CD14-positive monocyte (primary cell): Measurements from ENCODE around the gene INO80B. TPM values are rescaled to one million over a fixed set of nuclear protein-coding genes. Genes with fewer than 3 reads are reported as not detected.

ENCODE experiments used
- DNase-seq, 3 donors: peaks; one replicate each; pipeline ENCODE4 v3.0.0-alpha.2; 2011 to 2022
- H2AFZ ChIP-seq: 2 replicates; pipeline ENCODE4 v1.6.0; 2012; ENCODE audit warnings: mild to moderate bottlenecking, low read depth, low read length, inconsistent platforms; ENCODE audit not compliant: insufficient read depth, poor library complexity, severe bottlenecking
- H3K27ac ChIP-seq, 2 donors: 1 replicate in 1 of 2; 2 replicates in 1 of 2; pipeline ENCODE4 v1.5.1; 2012 to 2013; ENCODE audit warnings: low read length in 2 of 2, control low read depth in 1 of 2, inconsistent platforms in 1 of 2, low read depth in 1 of 2, mild to moderate bottlenecking in 1 of 2
- H3K27me3 ChIP-seq, 2 donors: one replicate each; pipeline versions ENCODE4 v1.6.0 to v1.6.1; 2011 to 2013; ENCODE audit warnings: low read length in 2 of 2; ENCODE audit not compliant: control insufficient read depth in 2 of 2, insufficient read depth in 2 of 2
- H3K36me3 ChIP-seq, 2 donors: replicated peaks in 1 of 2; 1 replicate in 1 of 2; 2 replicates in 1 of 2; pipeline versions ENCODE4 v1.5.1 to v1.6.1; 2012 to 2013; ENCODE audit warnings: low read length in 2 of 2, control low read depth in 1 of 2, inconsistent platforms in 1 of 2, mild to moderate bottlenecking in 1 of 2; ENCODE audit not compliant: insufficient read depth in 2 of 2, control insufficient read depth in 1 of 2
- H3K4me1 ChIP-seq, 2 donors: 1 replicate in 1 of 2; 2 replicates in 1 of 2; pipeline versions ENCODE4 v1.5.1 to v1.6.1; 2012 to 2013; ENCODE audit warnings: low read length in 2 of 2, control low read depth in 1 of 2, inconsistent platforms in 1 of 2, mild to moderate bottlenecking in 1 of 2, moderate library complexity in 1 of 2; ENCODE audit not compliant: insufficient read depth in 2 of 2, control insufficient read depth in 1 of 2
- H3K4me2 ChIP-seq: replicated peaks from 2 replicates; pipeline ENCODE3; 2012; ENCODE audit warnings: low read length, moderate library complexity, mild to moderate bottlenecking; ENCODE audit not compliant: poor library complexity, severe bottlenecking; ENCODE audit errors: extremely low read depth
- H3K4me3 ChIP-seq, 3 experiments: fragments of 200-600 bp in 1 of 3; sonication (generic) in 1 of 3; replicated peaks in 1 of 3; 1 replicate in 2 of 3; 2 replicates in 1 of 3; pipeline ENCODE4 v1.5.1; 2011 to 2013; ENCODE audit warnings: low read length in 3 of 3, mild to moderate bottlenecking in 3 of 3, control low read depth in 2 of 3, low read depth in 2 of 3, inconsistent platforms in 1 of 3, moderate library complexity in 1 of 3
- H3K79me2 ChIP-seq: 2 replicates; pipeline ENCODE4 v1.6.0; 2012; ENCODE audit warnings: mild to moderate bottlenecking, control low read depth, inconsistent platforms, low read length, moderate library complexity; ENCODE audit not compliant: insufficient read depth
- H3K9ac ChIP-seq: 2 replicates; pipeline ENCODE4 v1.6.0; 2017; ENCODE audit warnings: low read length, mild to moderate bottlenecking; ENCODE audit not compliant: insufficient read depth, poor library complexity, severe bottlenecking
- H3K9me3 ChIP-seq, 2 donors: replicated peaks in 1 of 2; 1 replicate in 1 of 2; 2 replicates in 1 of 2; pipeline versions ENCODE4 v1.5.1 to v1.6.1; 2012 to 2013; ENCODE audit warnings: low read length in 2 of 2, control low read depth in 1 of 2; ENCODE audit not compliant: control insufficient read depth in 1 of 2, insufficient read depth in 1 of 2
- H4K20me1 ChIP-seq: 2 replicates; pipeline ENCODE4 v1.6.0; 2012; ENCODE audit warnings: mild to moderate bottlenecking, low read length, control low read depth, moderate library complexity; ENCODE audit not compliant: insufficient read depth
- H3K27ac Mint-ChIP-seq, 7 donors: one replicate each; pipeline ENCODE4 v1.8.0; 2020; ENCODE audit warnings: mild to moderate bottlenecking in 7 of 7, mixed read lengths in 7 of 7, moderate library complexity in 6 of 7, inconsistent platforms in 2 of 7
- H3K27me3 Mint-ChIP-seq, 3 donors: one replicate each; pipeline ENCODE4 v1.8.0; 2021 to 2022; ENCODE audit warnings: low read depth in 3 of 3, mild to moderate bottlenecking in 3 of 3, mixed read lengths in 3 of 3, moderate library complexity in 3 of 3, inconsistent platforms in 1 of 3
- H3K36me3 Mint-ChIP-seq, 2 donors: one replicate each; pipeline ENCODE4 v1.8.0; 2020; ENCODE audit warnings: mixed read lengths in 2 of 2, inconsistent platforms in 1 of 2, mild to moderate bottlenecking in 1 of 2
- H3K4me1 Mint-ChIP-seq: one replicate; pipeline ENCODE4 v1.8.0; 2020; ENCODE audit warnings: mild to moderate bottlenecking, mixed read lengths
- H3K4me3 Mint-ChIP-seq, 2 donors: one replicate each; pipeline ENCODE4 v1.8.0; 2020; ENCODE audit warnings: mild to moderate bottlenecking in 2 of 2, mixed read lengths in 2 of 2, moderate library complexity in 1 of 2
- H3K9me3 Mint-ChIP-seq, 7 donors: one replicate each; pipeline ENCODE4 v1.8.0; 2020 to 2022; ENCODE audit warnings: mixed read lengths in 7 of 7, mild to moderate bottlenecking in 6 of 7, moderate library complexity in 6 of 7, inconsistent platforms in 2 of 7
- WGBS: methylation state at CpG from one replicate; pipeline ENCODE4 v1.1.5; 2013; ENCODE audit warnings: missing lambda C conversion rate; ENCODE audit not compliant: insufficient coverage; 5-methylcytosine and 5-hydroxymethylcytosine counted together
- intact Hi-C, 2 donors: fragments of 100-400 bp; cut with micrococcal nuclease; formaldehyde crosslinking; loops; one replicate each; pipeline versions ENCODE4 v1.15.0 to v1.15.1; 2023
- polyA plus RNA-seq, 3 donors: library from polyadenylated mRNA; depleted of rRNA in 1 of 3; unstranded in 2 of 3; stranded (reverse) in 1 of 3; fragments of 300-500 nt in 2 of 3; fragments of >200 nt in 1 of 3; fragmentation: Illumina TruSeq in 2 of 3; gene quantifications; 1 replicate in 2 of 3; 2 replicates in 1 of 3; pipeline ENCODE4 v1.2.3, GENCODE V29; 2012 to 2021
- TF ChIP-seq, protein P1 (sequence below): fragments of 200-600 bp; IDR thresholded peaks from one replicate; pipeline ENCODE4 v1.8.0; 2022; ENCODE audit warnings: antibody characterized with exemption, mild to moderate bottlenecking

INO80B gene
- polyA plus RNA-seq, 3 donors = 4.8 to 48.7 (median 4.8) TPM

DNA sequence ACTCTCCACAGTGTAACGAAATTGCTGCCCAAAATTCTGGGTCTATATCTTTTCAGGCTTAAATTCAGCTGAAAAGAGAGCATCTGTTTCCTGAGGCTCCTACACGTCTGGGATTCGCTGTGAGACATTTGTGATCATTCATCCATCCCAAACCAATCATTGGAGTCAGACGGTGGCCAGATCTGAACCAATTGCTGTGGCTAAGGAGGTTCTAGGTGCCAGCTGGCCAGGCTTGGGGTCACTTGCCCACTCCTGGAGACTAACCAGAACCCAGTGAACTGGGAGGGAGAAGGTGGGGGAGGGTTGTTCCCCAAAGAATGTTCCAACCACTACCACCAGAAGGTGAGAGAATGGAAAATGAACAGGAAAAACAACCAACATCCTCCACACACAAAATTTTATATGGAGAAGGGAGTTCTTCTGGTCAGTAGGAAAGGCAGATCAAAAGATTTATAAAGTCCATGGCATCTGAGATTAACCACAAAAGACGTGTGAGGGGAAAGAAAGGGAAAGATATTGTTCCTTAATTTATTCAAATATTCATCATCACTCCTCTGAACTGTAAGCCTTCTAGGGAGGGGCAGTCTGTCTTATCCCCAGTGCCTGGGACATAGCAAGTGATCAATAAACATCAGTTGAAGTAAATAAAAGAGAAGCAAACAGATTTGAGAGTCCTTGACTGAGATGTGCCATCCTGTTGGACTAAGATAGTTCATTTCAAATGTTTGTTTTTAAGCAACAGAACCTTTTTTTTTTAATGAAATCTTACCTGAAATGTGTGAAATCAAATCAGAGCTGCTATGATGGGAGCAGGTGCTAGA lies 10.2 kb upstream of the INO80B start:
- Mint-ChIP-seq H3K4me3 (peak overlapping the region in 1 of 2 donors; percentile 54), H3K27me3 (peaks cover 38 to 58% (median 45%) of the 10 kb centered on the region in 3 donors)
- H2AFZ ChIP-seq = no peak overlapping the region

DNA sequence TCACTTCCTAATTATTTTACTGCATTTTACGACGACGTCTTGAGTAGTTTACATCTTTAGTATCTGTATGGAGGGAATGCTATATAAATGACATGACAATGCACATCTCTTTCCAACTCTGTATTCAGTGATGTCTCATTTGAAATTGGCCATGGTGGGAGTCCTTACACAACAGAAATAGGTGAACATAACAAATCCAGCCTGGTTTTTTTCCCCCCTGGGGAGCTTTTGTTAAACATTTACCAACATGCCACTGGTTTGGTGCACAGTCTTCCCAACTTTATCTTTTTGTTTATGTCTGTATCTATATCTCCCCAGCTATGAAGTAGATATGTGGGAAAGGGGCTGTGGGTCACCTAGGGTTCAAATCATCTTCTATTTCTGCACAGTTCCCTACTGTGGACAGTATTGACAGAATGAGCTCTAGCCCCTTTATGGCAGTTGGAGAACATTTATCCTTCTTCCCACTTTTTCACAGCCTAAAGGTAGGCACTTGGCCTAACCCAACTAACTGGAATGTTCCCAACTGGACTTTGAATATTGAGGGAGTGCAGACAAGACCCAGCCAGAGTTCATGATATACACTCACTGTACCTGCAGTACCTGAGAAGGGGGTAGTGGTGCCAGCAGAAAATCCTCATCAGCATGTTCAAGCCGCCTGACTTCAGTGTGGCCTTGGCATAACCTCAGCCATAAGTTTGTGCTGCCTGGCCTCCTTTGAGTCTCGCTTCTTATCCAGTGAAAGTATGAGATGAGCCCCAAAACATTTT lies 7.5 kb upstream of the INO80B start:
- TF ChIP-seq, protein P1, sequence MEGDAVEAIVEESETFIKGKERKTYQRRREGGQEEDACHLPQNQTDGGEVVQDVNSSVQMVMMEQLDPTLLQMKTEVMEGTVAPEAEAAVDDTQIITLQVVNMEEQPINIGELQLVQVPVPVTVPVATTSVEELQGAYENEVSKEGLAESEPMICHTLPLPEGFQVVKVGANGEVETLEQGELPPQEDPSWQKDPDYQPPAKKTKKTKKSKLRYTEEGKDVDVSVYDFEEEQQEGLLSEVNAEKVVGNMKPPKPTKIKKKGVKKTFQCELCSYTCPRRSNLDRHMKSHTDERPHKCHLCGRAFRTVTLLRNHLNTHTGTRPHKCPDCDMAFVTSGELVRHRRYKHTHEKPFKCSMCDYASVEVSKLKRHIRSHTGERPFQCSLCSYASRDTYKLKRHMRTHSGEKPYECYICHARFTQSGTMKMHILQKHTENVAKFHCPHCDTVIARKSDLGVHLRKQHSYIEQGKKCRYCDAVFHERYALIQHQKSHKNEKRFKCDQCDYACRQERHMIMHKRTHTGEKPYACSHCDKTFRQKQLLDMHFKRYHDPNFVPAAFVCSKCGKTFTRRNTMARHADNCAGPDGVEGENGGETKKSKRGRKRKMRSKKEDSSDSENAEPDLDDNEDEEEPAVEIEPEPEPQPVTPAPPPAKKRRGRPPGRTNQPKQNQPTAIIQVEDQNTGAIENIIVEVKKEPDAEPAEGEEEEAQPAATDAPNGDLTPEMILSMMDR = no peak
- Mint-ChIP-seq H3K27ac (no peak overlapping the region), H3K27me3 (peaks cover 18 to 31% (median 27%) of the 10 kb centered on the region in 3 donors), H3K36me3 (no peaks in the 10 kb centered on the region), H3K9me3 (peaks cover 0 to 4% (median 0%) of the 10 kb centered on the region in 7 donors), H3K4me1 (peaks cover 3% of the 10 kb centered on the region), H3K4me3 (no peak overlapping the region)
- intact Hi-C loops = no loop called here
- no peaks in the 10 kb centered on the region for H3K79me2 ChIP-seq
- WGBS = 100% methylated on average over 1 of the region's 5 CpGs
- no peak overlapping the region for H2AFZ ChIP-seq
- H3K27ac ChIP-seq = no peak overlapping the region
- no peak overlapping the region for H3K4me2 ChIP-seq
- no peaks in the 10 kb centered on the region for H3K36me3 ChIP-seq
- H4K20me1 ChIP-seq = no peaks in the 10 kb centered on the region
- H3K9me3 ChIP-seq = peaks cover 0 to 3% of the 10 kb centered on the region in 2 donors
- peaks cover 14 to 24% of the 10 kb centered on the region in 2 donors for H3K27me3 ChIP-seq
- no peak overlapping the region for H3K9ac ChIP-seq
- no peak overlapping the region for H3K4me3 ChIP-seq
- no peak for DNase-seq
- peaks cover 4 to 5% of the 10 kb centered on the region in 2 donors for H3K4me1 ChIP-seq

More for the DNA sequence above, 10.2 kb upstream of the INO80B start:
- Histone ChIP-seq H3K4me2 (no peak overlapping the region), H3K4me3 (no peak overlapping the region), H4K20me1 (no peaks in the 10 kb centered on the region), H3K9ac (no peak overlapping the region), H3K4me1 (peaks cover 26 to 31% of the 10 kb centered on the region in 2 donors), H3K27ac (no peak overlapping the region), H3K36me3 (no peaks in the 10 kb centered on the region), H3K9me3 (peaks cover 0 to 19% of the 10 kb centered on the region in 2 donors), H3K79me2 (no peaks in the 10 kb centered on the region), H3K27me3 (peaks cover 28 to 51% of the 10 kb centered on the region in 2 donors)
- WGBS = no CpG with 5 or more reads among the region's 5 CpGs
- Mint-ChIP-seq H3K36me3 (peaks cover 4 to 5% of the 10 kb centered on the region in 2 donors), H3K9me3 (peaks cover 0 to 8% (median 6%) of the 10 kb centered on the region in 7 donors), H3K4me1 (peaks cover 26% of the 10 kb centered on the region), H3K27ac (no peak overlapping the region)
- intact Hi-C loops = no loop called here
- no peak for DNase-seq
- TF ChIP-seq, protein P1 = no peak
